CD4-positive, alpha-beta T cell treated with Interleukin-2 at 100 ng/mL for 4 hours (primary cell): ENCODE data around the gene WNT10A.
"Not testable (repeated sequence)": the region's sequence is repeated elsewhere in the genome, so short reads cannot be mapped to it uniquely, and the experiment has no call there.

Experiments used
- DNase-seq: peaks from one replicate; pipeline ENCODE4 v3.0.0-alpha.2; 2020; ENCODE audit warnings: low spot score

Gene WNT10A

DNA sequence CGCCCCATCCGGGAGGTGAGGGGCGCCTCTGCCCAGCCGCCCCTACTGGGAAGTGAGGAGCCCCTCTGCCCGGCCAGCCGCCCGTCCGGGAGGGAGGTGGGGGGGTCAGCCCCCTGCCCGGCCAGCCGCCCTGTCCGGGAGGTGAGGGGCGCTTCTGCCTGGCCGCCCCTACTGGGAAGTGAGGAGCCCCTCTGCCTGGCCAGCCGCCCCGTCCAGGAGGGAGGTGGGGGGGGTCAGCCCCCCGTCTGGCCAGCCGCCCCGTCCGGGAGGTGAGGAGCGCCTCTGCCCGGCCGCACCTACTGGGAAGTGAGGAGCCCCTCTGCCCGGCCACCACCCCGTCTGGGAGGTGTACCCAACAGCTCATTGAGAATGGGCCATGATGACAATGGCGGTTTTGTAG, 51.1 kb downstream of the WNT10A start:
- not testable (repeated sequence) for DNase-seq
